ENCODE results near the gene TM9SF4.

GRCh38 chr20:32158351-32158750 is 48.8 kb downstream of the TM9SF4 start:
- TF ChIP-seq CTCF (conservative IDR thresholded peaks at IDR 0.05) (no peak), EZH2 (IDR thresholded peaks at IDR 0.05; ENCODE audit: low read depth) (no peak)
